Hindlimb muscle (tissue), 1 donor: ENCODE results near the gene ACBD4. TPM values are rescaled to one million over a fixed set of nuclear protein-coding genes. Genes with fewer than 3 reads are reported as not detected.

Experiments used
- DNase-seq: peaks from one replicate; pipeline ENCODE4 v3.0.0-alpha.2; 2013
- polyA plus RNA-seq: library from polyadenylated mRNA; unstranded; fragments of 120-200 nt; gene quantifications from one replicate; pipeline ENCODE4 v1.2.1, GENCODE V29; 2013; ENCODE audit not compliant: insufficient read length

ACBD4 gene
- polyA plus RNA-seq, 1 donor = 5.7 TPM

DNA sequence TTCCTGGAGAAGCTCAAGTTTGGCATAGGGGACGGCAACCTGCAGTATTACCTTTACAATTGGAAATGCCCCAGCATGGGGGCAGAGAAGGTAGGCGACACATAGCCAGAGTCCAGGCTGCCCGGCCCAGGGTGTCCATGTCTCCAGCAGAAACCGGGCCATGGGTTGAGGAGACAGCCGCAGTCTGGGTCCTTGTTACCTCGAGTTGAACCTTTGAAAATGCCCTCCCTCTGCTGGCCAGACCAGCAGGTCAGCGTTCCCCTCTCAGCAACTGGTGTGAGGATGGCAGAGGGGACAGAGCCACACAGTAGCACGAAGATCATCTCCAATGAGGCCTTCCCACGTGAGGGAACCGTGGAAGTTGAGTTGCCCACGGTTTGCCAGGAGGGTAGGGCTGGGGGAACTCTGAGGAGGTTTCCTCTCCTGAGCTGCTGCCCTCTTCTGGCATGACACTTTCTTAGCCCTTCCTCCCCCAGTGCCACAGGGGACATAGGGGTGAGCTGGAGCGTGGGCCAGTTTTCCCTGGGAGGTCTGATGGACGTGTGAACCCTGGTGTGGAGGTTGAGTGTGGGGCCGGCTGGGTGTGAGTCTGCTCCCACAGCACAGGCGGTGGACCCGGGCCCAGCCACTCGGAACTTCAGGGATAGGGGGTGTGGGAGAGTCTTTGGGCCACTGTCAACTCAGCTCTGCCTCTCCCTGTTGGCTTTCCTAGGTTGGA, 30.4 kb upstream of the ACBD4 start:
- no peak for DNase-seq

DNA sequence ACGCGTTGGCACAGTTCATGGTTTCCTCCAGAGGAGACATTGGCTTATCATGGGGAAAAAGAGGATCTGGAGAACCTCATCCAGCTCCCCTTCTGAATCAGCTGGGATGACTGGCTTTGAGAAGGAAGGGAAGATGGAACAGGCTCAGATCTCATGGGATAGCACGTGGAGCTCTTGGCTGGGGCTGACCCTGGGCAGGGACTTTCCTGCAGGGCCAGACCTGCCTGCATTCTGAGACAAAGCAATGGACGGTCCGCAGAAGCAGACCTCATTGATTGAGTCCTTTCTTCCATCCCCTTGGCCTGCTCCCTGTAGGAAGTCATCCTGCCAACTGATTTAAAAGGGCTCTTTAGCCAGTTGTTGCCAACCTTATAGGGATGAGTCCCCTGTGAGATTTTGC, 29.4 kb upstream of the ACBD4 start:
- no peak for DNase-seq

DNA sequence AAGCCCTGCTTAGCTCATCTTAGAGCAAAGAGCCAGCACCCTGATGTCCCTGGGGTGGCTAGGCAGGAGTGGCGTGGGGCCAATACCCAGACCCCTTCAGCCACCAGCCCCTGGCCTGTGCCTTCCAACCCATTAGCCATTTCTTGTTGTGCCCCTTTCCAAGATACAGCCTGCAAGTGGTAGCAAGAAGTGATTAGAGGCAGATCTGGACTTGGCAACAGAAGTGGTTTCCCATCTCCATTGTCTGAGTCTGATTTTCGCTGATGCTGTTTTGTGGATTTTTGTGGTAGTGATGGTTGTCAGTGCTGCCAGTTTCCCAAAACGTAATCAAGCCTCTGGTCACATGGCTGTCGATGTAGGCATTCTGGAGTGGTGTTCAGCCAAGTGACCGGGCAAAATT, 28.9 kb upstream of the ACBD4 start:
- DNase-seq = no peak

DNA sequence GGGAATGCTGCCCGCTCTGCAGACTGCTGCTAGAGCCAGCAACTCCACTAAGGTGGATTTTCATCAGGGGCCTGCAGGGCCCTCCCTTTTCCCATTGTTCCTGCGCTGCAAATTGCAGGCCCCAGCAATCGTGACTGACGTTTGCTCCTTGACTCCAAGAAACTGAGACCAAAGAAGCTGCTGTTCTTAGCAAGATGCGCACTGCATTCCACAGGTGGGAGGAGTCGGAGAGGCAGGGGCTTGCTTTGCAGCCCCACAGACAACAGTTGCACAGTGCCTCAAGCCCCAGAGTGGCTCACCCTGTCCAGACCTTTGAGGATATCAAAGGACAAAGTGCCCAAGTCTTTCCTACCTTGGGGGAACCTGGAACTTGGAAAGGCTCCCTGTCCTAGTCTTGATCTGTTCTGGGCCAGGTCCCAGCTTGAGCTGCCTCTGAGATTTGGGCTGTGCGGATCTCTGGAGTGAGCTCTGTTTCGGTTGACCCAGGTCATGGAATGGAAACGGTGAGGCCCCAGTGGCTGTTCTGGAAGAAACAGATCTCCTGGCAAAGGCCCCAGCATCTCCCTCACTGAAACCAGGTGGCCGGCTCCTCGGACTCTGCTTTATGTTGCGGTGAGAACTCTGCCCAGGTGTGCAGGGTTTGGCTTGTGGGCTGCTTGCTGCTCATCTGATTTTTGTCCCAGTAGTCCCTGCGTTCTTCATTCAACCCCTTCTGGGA, 28.0 kb upstream of the ACBD4 start:
- DNase-seq = no peak

DNA sequence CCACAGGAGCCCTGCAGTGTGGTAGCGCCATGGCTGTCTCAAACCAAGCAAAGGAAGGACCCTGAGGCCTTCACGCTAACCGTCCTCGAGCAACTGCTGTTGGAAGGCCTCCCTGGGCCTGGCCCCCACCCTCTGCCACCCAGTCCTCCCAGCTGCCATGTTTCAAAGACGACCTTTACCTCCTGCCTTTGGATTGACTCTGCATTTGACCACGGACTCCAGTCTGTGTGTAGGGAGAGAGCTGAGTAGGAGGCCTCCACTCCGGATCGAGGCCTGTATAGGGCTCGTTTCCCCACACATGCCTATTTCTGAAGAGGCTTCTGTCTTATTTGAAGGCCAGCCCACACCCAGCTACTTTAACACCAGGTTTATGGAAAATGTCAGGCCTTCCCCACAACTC, 27.4 kb upstream of the ACBD4 start:
- no peak for DNase-seq

DNA sequence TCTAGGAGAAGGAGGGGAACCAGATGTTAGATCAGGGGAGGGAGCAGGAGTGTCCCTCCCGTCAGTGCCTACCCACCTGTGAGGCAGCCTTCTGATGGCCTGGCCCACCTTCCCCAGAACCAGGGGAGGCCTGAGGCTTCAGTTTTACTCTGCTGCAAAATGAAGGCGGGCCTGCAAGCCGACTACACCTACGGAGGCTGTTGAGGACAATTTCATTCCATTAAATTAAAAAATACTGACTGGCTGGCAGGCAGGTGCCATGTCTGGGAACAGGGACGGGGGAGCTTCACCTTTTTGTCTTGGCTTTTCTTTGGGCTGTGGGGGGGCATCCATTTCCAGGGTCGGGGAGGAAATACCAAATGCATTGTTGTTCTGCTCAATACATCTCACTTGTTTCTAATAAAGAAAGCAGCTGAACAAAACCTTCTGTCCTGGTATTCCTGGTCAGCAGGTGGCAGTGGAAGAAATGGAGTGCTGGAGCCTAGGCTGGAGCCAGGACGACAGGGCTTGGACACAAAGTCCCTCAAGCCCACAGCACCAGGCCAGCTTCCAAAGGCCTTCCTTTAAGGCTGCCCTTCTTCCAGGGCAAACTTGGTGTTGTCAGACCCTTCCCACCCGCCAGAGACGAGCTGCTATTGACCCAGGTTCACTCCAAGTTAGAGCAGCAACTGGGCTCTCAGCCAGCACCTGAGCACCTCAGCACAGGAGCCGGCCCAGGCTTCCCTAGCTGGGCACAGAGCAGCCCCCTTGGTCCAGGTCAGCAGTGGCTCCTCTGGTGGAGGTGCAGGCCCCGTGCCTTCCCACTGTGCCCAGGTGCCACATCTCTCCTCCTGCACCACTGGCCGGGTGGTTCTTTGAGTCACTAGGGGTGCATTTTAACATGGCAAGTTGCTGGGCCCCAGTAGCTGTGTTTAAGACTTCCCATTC, 26.6 kb upstream of the ACBD4 start:
- no peak for DNase-seq

DNA sequence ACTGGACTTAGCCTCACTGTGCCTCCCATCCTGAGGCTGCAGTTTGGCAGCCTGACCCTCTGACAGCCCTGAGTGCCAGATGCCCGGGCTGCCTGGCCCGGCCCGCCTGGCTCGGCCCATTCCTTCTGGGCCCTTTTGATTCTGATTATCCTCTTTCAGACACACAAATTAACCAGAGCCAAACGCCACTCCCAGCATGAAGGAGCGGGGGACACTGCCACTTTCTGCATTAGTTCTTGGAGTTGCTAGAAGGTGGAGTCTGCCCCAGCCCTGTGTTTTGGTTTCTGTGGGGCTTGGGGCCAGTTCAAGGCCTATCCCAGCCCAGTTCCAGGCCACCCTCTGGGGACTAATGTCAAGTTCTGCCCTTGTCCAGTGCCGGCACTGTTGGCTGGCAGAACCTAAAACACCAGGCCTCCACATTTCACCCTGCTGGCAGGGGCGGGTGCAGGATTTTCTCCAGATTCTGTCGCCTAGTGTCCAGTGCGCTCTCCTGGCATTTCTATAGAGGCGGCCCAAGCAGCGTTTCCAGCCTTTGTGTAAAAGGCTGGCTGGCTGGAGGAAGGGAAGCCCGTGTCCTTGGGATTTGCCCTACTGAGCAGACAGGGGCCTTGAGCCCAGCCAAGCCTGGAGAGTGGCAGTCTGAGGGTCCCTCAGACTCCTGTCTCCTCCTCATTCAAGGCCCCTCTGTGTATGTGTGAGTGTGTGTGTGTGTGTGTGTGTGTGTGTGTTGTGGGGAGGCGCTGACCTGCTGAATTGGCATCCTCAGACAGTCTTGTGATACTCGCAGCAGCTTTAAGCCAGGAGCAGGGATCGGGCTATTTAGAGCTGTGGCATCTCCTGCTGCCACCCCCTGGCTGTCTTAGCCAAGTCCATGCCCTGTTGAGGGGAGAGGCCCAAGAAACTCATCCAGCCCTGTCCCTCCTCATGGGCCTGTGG, 24.5 kb upstream of the ACBD4 start:
- DNase-seq = no peak

DNA sequence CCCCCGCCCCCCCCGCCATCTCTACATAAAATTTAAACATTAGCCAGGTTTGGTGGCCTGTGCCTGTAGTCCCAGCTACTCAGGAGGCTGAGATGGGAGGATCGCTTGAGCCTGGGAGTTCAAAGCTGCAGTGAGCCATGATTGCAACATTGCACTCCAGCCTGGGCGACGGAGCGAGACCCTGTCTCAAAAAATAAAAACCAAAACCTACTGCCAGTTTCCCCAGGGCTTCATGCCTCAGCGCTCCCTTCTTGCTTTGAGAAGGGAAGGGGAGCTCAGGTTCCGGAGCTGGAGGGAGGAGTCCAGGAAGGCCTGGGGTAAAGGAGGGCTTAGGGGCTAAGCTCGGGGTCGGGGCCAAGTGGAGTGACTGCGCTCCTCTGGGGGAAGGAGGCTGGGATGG, 23.6 kb upstream of the ACBD4 start:
- DNase-seq = no peak

DNA sequence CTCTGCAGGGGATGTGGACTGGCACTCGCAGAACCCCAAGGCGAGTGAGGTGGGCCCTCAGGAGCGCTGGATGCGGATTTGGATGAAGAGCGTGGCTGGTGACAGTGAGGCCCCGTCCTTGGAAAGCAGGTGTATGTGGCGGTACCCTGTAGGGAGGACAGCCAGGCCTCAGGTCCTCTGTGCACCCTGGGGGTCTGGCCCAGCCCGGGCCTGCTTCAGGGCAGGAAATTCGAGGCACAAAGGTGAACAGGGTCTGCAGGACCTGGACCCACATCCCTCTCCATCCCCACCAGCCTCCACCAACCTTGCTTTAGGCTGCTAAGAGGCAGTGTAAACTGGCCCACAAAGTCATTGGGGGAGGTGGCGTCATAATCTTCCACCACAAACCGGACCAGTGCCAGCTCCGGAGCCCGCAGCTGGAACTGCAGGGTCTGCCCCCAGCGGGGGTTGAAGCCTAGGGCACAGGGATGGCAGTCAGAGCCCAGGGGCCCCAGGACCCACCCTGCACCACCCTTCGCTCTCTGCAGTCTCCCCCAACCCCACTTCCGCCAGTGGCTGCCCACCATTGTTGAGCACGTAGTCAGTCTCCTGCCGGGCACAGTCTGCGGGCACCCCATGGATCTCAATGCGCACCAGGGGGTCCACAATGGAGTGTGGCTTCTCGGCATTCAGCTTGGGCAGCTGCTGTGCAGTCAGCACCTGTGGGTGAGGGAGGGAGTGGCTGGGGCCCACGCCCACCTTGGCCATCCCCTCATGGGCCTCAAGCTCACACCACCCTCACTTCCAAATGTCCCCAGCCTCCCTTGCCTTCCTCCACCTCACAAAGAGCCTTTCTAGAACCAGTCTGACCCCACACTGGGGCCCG, 22.7 kb upstream of the ACBD4 start:
- DNase-seq = no peak

DNA sequence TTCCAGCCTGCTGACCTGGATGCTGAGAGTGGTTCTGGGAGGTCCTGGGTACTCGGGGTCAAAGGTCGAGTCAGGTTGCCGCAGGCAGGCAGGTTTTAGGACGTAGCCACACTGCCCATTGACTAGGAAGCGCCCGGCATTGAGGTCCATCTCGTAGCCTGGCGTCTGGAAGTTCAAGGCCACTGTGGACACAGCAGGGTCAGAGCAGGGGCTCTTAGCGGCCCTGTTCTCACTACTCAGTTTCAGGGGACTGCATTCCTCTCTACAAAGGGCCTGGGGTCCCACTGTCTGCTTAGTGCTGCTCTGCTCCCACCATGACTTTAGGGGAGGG, 22.1 kb upstream of the ACBD4 start:
- no peak for DNase-seq

DNA sequence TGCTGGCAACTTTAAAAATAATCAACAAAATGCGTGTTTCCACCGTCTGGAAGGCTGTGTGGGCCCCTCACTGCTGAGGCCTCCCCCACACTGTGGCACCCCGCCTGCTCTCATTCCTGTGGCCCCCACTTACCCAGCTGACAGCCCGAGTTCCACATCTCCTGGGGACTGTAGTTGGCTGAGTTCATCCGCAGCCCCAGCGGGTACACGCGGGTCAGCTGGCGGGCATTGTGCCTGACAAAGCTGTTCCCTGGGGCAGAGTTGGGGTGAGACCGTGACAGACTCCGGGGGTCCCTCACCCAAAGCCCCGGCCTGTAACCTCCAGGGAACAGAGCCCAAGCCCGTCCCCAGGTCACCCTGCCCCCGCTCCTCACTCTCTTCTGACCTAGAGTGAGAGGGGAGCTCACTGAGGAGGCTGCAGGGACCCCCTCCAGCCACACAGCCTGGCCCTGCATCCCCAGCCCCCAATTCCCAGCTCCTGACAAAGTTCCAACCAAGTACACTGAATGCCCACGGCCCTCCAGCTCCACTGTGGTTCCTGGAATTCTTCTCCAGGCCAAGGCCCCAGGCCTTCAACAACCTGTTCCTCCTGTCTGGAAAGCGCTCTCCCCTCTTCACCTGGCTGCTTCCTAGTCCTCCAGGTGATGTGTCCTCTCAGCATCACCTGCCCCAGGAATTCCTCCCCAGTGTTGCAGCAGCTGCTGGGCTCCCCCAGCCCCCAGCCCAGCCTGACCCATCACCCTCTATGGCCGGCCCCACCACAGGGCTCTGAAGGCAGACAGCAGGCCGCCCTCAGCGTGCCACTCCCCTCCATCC, 21.2 kb upstream of the ACBD4 start:
- no peak for DNase-seq

DNA sequence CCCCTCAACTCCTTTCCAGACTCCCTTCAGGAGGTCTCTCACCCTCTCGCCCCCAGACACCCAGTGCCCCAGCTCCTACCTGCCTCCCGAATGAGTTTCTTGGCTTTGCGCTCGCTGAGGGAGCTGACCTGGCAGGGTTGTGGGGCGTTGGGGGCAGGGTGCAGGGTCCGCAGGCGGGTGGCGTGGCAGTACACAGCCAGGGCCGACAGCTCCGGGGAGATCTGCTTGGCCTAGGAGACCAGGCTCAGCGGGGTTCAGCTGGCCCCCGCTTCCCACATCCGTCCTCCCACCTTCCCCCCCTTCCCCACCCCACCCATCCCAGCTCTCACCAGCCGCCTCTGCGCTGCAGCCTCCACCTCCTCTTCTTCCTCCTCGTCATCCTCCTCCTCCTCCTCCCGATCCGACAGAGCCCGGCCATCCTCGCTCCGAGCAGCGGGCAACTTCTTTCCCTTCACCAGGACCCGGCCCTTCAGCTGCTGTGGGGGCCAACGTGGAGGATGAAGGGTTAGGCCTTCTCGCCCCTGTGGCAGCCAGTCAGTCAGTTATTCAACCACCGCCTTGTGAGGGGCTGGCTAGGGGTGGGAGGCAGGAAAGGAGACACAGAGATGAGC, 20.4 kb upstream of the ACBD4 start:
- DNase-seq = no peak

DNA sequence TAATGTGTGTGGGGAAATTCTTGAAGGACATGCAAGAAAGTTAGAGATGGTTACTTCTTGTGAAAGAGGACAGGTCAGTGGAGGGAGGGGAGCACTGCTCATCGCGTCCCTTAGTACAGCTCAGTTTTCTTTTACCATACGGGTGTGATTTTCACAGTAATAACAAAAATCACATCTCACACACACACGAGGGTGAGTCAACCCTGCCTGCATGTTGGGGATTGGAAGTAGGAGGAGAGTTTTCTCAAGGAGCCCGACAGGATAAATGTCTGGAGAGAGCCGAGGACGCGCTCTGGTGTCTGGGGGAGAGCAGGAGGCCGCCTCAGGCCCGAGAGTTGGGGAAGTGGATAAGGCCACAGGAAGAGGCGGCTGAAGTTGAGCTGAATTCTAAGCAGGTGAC, 19.6 kb upstream of the ACBD4 start:
- no peak for DNase-seq

DNA sequence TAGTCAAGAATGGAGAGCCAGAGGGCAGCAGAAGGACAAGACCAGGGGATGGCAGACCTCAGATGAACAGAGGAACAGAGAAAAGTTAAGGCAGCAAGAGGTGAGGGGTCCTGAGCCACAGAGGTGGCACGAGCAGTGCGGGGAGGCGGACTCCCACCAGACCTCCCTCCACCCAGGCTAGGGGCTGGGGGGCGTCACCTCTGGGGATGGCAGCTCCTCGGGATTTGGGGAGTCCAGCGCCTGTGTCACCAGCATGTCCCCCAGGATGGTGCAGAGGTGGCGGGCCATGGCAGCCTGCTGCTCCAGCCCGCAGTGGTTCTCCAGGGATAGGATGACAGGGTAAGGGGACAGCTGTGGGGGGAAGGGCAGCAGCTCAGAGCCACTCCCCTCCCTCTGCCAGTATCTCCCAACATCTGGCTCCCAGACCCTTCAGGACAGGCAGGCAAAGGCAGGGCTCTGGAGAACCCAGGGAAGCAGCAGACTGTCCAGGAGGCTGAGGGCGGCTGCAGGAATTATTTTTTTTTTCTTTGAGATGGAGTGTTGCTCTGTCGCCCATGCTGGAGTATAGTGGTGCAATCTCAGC, 19.0 kb upstream of the ACBD4 start:
- DNase-seq = no peak

DNA sequence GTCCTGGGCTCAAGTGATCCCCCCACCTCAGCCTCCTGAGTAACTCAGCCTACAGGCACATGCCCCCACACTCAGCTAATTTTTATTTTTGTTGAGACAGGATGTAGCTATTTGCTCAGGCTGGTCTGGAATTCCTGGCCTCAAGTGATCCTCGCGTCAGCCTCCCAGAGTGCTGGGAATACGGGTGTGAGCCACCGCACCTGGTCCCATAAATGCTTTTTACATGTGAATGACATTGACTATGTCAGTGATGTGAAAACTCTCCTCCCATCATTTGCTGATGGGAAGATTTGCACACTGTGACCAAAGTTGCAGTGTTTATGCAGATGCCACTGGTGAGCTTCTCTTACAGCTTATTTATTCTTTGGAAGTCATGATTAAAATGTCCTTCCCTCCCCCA, 18.2 kb upstream of the ACBD4 start:
- no peak for DNase-seq

DNA sequence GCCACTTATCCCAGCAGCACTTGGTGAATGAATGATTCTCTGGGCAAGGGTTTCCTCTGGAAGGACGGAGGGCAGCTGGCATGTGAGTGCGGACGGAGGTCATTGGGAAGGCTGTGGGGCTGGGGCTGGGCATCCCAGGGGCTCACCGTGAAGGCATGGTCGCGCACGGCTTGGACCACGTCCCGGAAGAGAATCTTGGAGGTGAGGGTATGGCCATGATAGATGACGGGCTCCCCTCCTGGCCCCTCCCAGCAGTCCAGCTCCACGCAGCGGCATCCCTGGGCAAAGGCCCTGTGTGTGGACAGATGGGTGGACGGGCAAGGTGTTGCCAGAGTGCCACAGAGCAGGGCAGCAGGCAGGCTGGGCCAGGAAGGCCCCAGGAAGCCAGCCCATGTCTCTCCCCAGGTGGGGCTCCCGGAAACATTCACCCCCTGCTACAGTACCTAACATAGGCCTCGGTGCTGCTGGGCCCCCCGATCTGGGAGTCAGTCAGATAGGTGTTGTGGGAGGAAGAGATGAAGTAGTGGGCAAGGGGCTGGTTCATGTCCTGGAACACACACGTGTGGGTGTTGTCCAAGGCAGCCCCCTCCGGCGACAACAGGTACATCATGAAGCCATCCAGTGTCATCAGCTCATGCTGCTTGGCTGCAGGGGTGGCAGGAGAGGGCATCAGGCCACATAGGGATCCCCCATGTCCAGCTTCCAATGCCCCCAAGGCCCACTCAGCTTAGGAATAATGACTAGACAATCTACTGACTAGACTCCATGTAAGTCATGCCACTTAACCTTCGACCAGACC, 17.4 kb upstream of the ACBD4 start:
- no peak for DNase-seq

DNA sequence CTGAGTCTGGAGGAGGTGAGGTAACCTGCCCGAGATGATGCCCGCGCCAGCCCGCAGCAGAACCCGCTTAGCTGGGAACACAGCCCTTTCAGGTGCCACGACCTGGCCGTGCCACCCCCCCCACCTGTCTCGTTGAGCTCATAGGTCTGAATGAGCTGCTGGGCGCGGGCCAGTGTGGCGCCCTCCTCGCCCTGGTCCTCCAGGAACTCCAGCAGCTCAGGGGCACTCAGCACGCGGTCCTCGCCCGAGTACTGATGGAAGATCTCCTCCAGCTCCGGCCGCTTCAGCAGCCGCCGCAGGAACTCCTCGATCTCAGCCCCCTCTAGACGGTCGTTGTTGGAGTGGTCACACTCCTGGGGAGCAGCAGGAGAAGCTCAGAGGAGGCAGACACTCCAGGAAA, 16.8 kb upstream of the ACBD4 start:
- no peak for DNase-seq

DNA sequence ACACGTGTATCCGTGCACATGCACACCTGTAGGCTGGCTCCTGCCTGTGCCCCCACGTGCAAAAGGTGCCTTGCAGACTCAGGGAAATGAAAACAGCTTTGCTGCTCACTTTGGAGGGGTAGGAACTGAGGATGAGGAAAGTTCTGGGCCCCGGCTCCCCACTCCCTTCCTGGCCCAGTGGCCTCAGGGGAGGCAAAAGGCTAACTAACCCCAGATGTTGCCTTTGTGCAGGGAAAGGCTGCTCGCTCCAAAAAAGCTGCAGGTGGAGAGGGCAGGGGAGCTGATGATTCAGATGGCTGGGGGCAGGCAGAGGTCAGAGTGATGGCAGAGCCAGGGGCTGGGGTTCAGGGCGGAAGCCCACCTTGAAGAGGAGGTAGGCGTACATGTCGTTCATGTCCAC, 15.5 kb upstream of the ACBD4 start:
- no peak for DNase-seq

DNA sequence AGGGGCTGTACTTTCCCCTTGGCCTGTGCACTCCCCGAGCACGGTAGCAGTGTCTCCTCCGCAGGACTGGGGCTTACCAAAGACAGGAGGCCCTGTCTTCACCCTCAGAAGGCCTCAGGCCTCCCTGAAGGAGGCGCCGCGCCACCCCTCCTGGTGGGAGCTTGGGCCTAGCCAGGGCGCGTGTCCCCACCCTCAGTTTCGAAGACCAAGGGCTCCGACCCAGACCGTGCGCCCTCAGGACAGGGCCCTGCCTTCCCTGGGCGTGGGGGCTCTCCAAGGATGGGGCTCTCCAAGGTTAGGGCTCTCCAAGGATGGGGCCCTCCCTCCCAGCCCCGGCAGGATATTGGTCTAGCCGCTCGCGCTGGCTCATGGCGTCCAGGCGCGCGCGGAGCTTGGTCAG, 14.9 kb upstream of the ACBD4 start:
- no peak for DNase-seq
